ENCODE measurements around the gene AOX1. TPM values are rescaled to one million over a fixed set of nuclear protein-coding genes. Genes with fewer than 3 reads are reported as not detected.

Gene AOX1
- total RNA-seq, 1 experiment from 2014 or later: 57.2 TPM

DNA sequence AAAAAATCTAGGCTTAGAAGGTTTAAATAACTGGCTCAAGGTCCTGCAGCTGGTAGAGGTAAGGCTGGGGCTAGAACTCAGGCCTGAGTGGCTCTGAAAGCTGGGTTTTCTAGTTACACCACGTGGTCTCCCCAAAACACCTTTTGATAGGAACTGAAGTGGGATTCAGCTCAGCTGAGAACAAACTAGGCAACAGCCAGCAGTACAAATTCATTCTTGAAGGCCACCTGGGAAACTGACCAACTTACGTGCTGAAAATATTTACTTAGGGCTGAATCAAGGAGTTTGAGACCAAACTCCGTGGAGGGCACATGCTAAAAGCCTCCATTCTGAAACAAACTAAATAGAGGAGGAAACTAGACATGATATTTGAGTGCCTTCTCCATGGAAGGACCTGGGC lies 67.2 kb downstream of the AOX1 start:
- H3K36me3 ChIP-seq (ENCODE audit: low read depth, low read length): peaks cover 11% of the 10 kb centered on the region
- BruUV-seq (replicated peaks): no TSS peak
- intact Hi-C loops (cut with micrococcal nuclease): no loop called here
- no peaks in the 10 kb centered on the region for H4K20me1 ChIP-seq (ENCODE audit: low read length)
- no peak overlapping the region for H3K4me2 ChIP-seq (ENCODE audit: low read length)
- H2AFZ ChIP-seq (ENCODE audit: low read length): no peak overlapping the region
- ChIA-PET POLR2A (ENCODE audit: unreplicated experiment) (no interaction called here), CTCF (no interaction called here)
- TF ChIP-seq, protein P1, sequence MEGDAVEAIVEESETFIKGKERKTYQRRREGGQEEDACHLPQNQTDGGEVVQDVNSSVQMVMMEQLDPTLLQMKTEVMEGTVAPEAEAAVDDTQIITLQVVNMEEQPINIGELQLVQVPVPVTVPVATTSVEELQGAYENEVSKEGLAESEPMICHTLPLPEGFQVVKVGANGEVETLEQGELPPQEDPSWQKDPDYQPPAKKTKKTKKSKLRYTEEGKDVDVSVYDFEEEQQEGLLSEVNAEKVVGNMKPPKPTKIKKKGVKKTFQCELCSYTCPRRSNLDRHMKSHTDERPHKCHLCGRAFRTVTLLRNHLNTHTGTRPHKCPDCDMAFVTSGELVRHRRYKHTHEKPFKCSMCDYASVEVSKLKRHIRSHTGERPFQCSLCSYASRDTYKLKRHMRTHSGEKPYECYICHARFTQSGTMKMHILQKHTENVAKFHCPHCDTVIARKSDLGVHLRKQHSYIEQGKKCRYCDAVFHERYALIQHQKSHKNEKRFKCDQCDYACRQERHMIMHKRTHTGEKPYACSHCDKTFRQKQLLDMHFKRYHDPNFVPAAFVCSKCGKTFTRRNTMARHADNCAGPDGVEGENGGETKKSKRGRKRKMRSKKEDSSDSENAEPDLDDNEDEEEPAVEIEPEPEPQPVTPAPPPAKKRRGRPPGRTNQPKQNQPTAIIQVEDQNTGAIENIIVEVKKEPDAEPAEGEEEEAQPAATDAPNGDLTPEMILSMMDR (conservative IDR thresholded peaks at IDR 0.05; ENCODE audit: low read depth, low read length): no peak
- TF ChIP-seq EZH2 (IDR thresholded peaks at IDR 0.05; ENCODE audit: low read length, unreplicated experiment) (no peak), EZH2phosphoT487 (IDR thresholded peaks at IDR 0.05; ENCODE audit: borderline replicate concordance, low read length) (no peak)
- H3K4me1 ChIP-seq (ENCODE audit: insufficient read depth, low read length): peaks cover 4% of the 10 kb centered on the region; the same call in 1 of the 2 replicates
- no peak overlapping the region for H3K9ac ChIP-seq (ENCODE audit: low read length)
- H3K79me2 ChIP-seq (ENCODE audit: low read length): no peaks in the 10 kb centered on the region
- ATAC-seq (no peak), DNase-seq (no peak)
- 0 out of 2 replicates have a peak, but pooled peaks cover 2% of the 10 kb centered on the region for H3K9me2 ChIP-seq (replicated peaks; ENCODE audit: low read length)
- no peaks in the 10 kb centered on the region for H3F3A ChIP-seq (ENCODE audit: low read length, unreplicated experiment)
- H3K9me3 ChIP-seq (ENCODE audit: low read length): no peaks in the 10 kb centered on the region
- no peak overlapping the region for H3K4me3 ChIP-seq (ENCODE audit: low read length)
- no peaks in the 10 kb centered on the region for H3K27me3 ChIP-seq (ENCODE audit: low read length)
- H3K27ac ChIP-seq (ENCODE audit: low read length): no peak overlapping the region

DNA sequence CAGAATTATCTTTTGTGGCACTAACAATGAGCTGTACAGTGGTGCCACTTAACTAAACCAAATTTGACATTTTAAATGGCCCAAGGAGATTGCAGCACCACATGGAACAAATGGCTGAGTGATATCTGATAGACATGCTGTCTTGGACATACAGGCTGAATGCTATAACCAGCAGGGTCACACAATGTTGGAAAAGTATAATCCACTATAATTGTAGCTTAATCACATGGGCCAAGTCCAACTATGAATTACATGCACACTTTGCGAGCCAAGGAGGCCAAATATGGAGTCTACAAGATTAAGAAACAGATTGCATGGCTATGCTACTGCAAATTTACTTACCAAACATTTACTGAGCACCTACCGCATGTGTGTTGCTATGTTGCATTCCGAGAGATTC lies 69.0 kb downstream of the AOX1 start:
- Histone ChIP-seq H4K20me1 (ENCODE audit: low read length) (no peaks in the 10 kb centered on the region), H3F3A (ENCODE audit: low read length, unreplicated experiment) (no peaks in the 10 kb centered on the region), H3K9me2 (replicated peaks; ENCODE audit: low read length) (0 out of 2 replicates have a peak, but pooled peaks cover 2% of the 10 kb centered on the region), H2AFZ (ENCODE audit: low read length) (no peak overlapping the region), H3K4me1 (ENCODE audit: insufficient read depth, low read length) (no peaks in the 10 kb centered on the region), H3K79me2 (ENCODE audit: low read length) (no peaks in the 10 kb centered on the region), H3K27me3 (ENCODE audit: low read length) (no peaks in the 10 kb centered on the region), H3K4me3 (ENCODE audit: low read length) (no peak overlapping the region), H3K4me2 (ENCODE audit: low read length) (no peak overlapping the region), H3K9ac (ENCODE audit: low read length) (no peak overlapping the region), H3K27ac (ENCODE audit: low read length) (no peak overlapping the region), H3K36me3 (ENCODE audit: low read depth, low read length) (peaks cover 10% of the 10 kb centered on the region), H3K9me3 (ENCODE audit: low read length) (no peaks in the 10 kb centered on the region)
- ATAC-seq (no peak), DNase-seq (no peak)
- ChIA-PET CTCF (no interaction called here), POLR2A (ENCODE audit: unreplicated experiment) (no interaction called here)
- TF ChIP-seq, protein P1 (conservative IDR thresholded peaks at IDR 0.05; ENCODE audit: low read depth, low read length): no peak
- TF ChIP-seq EZH2phosphoT487 (IDR thresholded peaks at IDR 0.05; ENCODE audit: borderline replicate concordance, low read length): no peak
- TF ChIP-seq EZH2 (IDR thresholded peaks at IDR 0.05; ENCODE audit: low read length, unreplicated experiment): no peak
- BruUV-seq (replicated peaks): no TSS peak
- intact Hi-C loops (cut with micrococcal nuclease): no loop called here

DNA sequence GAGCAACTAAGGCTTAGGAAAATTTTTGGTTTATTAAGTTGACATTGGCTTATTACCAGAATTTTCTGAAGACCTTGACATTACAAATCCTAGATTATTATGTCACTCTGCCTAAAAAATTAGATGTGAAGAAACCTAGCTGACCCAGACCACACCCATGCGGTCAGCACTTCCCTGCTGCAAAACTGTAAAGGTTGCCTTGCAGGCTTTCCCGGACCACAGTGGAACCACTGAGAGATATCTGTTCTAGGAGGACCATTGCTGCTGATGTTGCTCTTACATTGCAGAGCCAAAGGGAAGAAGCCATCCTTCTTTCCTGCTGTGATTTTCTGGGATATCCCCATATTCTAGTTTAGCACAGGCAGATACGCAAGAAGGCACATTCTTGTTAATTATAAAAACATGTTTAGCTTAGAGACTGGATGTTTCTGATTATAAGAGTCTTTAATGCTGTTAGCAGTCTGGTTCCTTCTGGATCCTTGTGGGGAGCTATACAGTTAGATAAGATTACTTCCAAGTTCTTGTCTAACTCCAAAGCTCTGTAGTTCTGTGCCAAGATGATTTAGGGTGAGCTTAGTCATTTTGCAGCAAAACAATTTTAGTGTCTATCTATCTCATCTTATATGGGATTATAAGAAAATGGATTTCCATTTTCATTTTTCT lies 70.2 kb downstream of the AOX1 start:
- H2AFZ ChIP-seq (ENCODE audit: low read length): no peak overlapping the region
- H3F3A ChIP-seq (ENCODE audit: low read length, unreplicated experiment): no peaks in the 10 kb centered on the region
- DNase-seq (no peak), ATAC-seq (no peak)
- H3K9me2 ChIP-seq (replicated peaks; ENCODE audit: low read length): 0 out of 2 replicates have a peak, but pooled peaks cover under 1% of the 10 kb centered on the region
- no peaks in the 10 kb centered on the region for H3K4me1 ChIP-seq (ENCODE audit: insufficient read depth, low read length)
- H3K36me3 ChIP-seq (ENCODE audit: low read depth, low read length): peaks cover 4% of the 10 kb centered on the region; the same call in 1 of the 2 replicates
- no peaks in the 10 kb centered on the region for H3K79me2 ChIP-seq (ENCODE audit: low read length)
- no peaks in the 10 kb centered on the region for H4K20me1 ChIP-seq (ENCODE audit: low read length)
- H3K9ac ChIP-seq (ENCODE audit: low read length): no peak overlapping the region
- no peaks in the 10 kb centered on the region for H3K27me3 ChIP-seq (ENCODE audit: low read length)
- intact Hi-C loops (cut with micrococcal nuclease): no loop called here
- no peak overlapping the region for H3K27ac ChIP-seq (ENCODE audit: low read length)
- TF ChIP-seq EZH2 (IDR thresholded peaks at IDR 0.05; ENCODE audit: low read length, unreplicated experiment): no peak
- TF ChIP-seq, protein P1 (conservative IDR thresholded peaks at IDR 0.05; ENCODE audit: low read depth, low read length): no peak
- POLR2A ChIA-PET (ENCODE audit: unreplicated experiment): no interaction called here
- H3K9me3 ChIP-seq (ENCODE audit: low read length): no peaks in the 10 kb centered on the region
- CTCF ChIA-PET: no interaction called here
- no TSS peak for BruUV-seq (replicated peaks)
- H3K4me3 ChIP-seq (ENCODE audit: low read length): no peak overlapping the region
- H3K4me2 ChIP-seq (ENCODE audit: low read length): no peak overlapping the region
